Activated T-helper 2 cell treated with anti-CD3 and anti-CD28 coated beads, Interferon-gamma antibody, Interleukin-2, Interleukin-4, amounts not matched to agents 10 μg/mL and 5 μg/mL and 100 μg/mL, durations not matched to agents 14 hours and 24 hours and 36 hours (primary cell): ENCODE measurements around the gene PALM3. TPM values are rescaled to one million over a fixed set of nuclear protein-coding genes. Genes with fewer than 3 reads are reported as not detected.

Experiments
- DNase-seq: peaks from one replicate; pipeline ENCODE4 v3.0.0; 2021; ENCODE audit warnings: low spot score
- H3K27ac Mint-ChIP-seq: one replicate; pipeline ENCODE4 v1.8.0; 2021; ENCODE audit warnings: mixed read lengths
- H3K27me3 Mint-ChIP-seq: one replicate; pipeline ENCODE4 v1.8.0; 2021; ENCODE audit warnings: low read depth, mixed read lengths
- H3K36me3 Mint-ChIP-seq: one replicate; pipeline ENCODE4 v1.8.0; 2021; ENCODE audit warnings: low read depth, mixed read lengths
- H3K4me1 Mint-ChIP-seq: one replicate; pipeline ENCODE4 v1.8.0; 2021; ENCODE audit warnings: low read depth, mixed read lengths
- H3K4me3 Mint-ChIP-seq: one replicate; pipeline ENCODE4 v1.8.0; 2021; ENCODE audit warnings: low read depth, mild to moderate bottlenecking, moderate library complexity, mixed read lengths
- H3K9me3 Mint-ChIP-seq: one replicate; pipeline ENCODE4 v1.8.0; 2021; ENCODE audit warnings: mixed read lengths
- intact Hi-C: fragments of 100-400 bp; cut with micrococcal nuclease; formaldehyde crosslinking; loops from one replicate; pipeline ENCODE4 v1.15.1; 2023
- total RNA-seq: library from RNA; stranded (reverse); gene quantifications from 2 replicates; pipeline ENCODE4 v1.2.3, GENCODE V29; 2022

PALM3 gene
- total RNA-seq, 1 donor from 2014 or later: 0.34 TPM

- Mint-ChIP-seq H3K4me3 (no peak overlapping the region), H3K4me1 (peaks cover 3% of the 10 kb centered on the region), H3K27me3 (peaks cover 4% of the 10 kb centered on the region), H3K9me3 (no peaks in the 10 kb centered on the region), H3K36me3 (no peaks in the 10 kb centered on the region), H3K27ac (no peak overlapping the region)
- no peak for DNase-seq
- intact Hi-C loops: no loop called here
These were observed 49.4 kb downstream of the PALM3 start for GRCh38 chr19:14012378-14012915.

- Mint-ChIP-seq H3K9me3 (no peaks in the 10 kb centered on the region), H3K36me3 (no peaks in the 10 kb centered on the region), H3K27ac (peak overlapping the region; percentile 94), H3K27me3 (no peaks in the 10 kb centered on the region), H3K4me3 (peak overlapping the region; percentile 84), H3K4me1 (peaks cover 31% of the 10 kb centered on the region)
- DNase-seq: no peak
- intact Hi-C loops: loop anchor here (1.0 to 5.0 kb wide), 3 partner anchors 21 to 127 kb away; partner anchors contain the start of gene MISP3
These were observed 54.9 kb downstream of the PALM3 start for GRCh38 chr19:14006766-14007562.

DNA sequence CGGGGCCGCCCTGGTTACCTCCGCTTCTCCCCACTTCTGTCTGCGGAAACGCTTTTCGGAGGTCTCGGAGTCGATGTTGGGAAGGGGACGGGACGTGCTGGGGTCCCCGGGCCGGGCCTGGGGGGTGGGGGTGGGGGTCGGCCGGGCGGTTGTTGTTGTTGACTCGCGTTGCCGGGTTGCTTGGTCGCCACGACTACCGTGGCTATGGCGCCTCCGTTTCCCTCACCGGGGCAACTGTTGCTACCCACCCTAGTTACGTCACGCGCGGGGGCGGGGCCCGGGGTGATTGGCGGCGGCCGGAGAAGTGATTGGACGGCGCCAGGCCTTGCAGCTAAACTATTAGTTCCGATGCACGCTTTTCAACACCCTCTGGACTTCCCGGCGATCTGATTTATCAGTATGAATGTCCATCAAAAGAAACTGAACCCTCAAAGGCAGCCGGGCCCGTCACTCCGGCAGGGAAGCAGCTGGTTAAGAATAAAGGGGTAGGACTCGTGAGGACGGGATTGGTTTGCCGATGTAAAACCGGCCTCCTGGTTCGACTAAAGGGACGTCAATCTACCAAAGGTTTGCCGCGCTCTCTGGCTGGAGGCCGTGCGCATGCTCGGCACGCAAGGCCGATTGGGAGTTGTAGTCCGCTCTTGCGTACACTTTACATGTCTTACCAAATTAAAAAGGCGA, 55.7 kb downstream of the PALM3 start, which contains the start of gene RFX1:
TSS of gene RFX1 (minus strand) at position 236 of the 681 bp plus-strand sequence. CDS start 12,477 bp downstream, outside the sequence.
- peaks cover under 1% of the 10 kb centered on the region for H3K36me3 Mint-ChIP-seq
- intact Hi-C loops: loop anchor here (1.0 to 5.0 kb wide), 3 partner anchors 20 to 126 kb away; partner anchors contain the start of gene MISP3
- no peaks in the 10 kb centered on the region for H3K9me3 Mint-ChIP-seq
- DNase-seq: peak; percentile 99
- H3K4me3 Mint-ChIP-seq: peak within 1 kb of the TSS; percentile 84
- no peaks in the 10 kb centered on the region for H3K27me3 Mint-ChIP-seq
- peaks cover 34% of the 10 kb centered on the region for H3K4me1 Mint-ChIP-seq
- peak within 1 kb of the TSS; percentile 94 for H3K27ac Mint-ChIP-seq

- Mint-ChIP-seq H3K36me3 (peaks cover 4% of the 10 kb centered on the region), H3K4me3 (peak overlapping the region; percentile 80), H3K27ac (peak overlapping the region; percentile 90), H3K9me3 (no peaks in the 10 kb centered on the region), H3K4me1 (peaks cover 38% of the 10 kb centered on the region), H3K27me3 (no peaks in the 10 kb centered on the region)
- intact Hi-C loops: loop anchor here (1.0 to 5.0 kb wide), 4 partner anchors 19 to 125 kb away; partner anchors contain the start of genes DCAF15 and MISP3
- peak; percentile 84 for DNase-seq
These were observed 56.4 kb downstream of the PALM3 start for GRCh38 chr19:14005349-14006084.

DNA sequence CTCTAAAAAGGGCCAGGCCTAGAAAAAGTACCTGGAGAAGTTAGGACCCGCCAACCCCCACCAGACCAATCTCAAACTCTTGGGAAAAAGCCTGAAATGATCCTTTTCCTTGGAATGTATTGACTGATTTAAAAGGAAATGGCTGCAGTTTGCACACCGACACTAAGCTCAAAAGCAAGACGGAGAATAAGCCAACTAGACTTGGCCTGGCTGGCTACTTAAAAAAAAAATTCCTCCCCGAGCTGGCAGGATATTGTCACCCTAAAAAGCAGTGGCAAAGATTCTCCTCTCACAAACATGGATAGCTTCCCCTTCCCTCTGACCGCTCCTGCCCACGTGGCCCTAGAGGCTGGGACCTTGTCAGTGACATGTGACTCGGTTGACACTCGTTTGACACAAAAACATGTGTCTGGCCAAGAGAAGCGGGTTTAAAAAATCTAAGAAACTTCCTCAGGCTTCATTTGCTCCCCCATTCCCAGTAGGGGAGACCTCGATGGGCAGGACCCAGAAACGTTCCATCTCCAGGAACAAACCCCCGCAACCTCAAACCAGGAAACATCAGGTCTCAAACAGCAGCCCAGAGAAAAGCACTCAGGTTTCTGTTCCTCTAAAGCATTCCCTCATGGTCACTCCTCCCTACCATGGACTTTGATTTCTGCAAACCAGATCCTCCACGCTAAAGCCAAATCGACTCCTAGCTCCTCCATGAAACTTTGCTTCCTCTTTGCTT, 57.1 kb downstream of the PALM3 start:
- H3K27ac Mint-ChIP-seq: peak overlapping the region; percentile 90

More for the DNA sequence above, 57.1 kb downstream of the PALM3 start:
- H3K4me1 Mint-ChIP-seq: peaks cover 38% of the 10 kb centered on the region
- DNase-seq: no peak
- peaks cover 7% of the 10 kb centered on the region for H3K36me3 Mint-ChIP-seq
- intact Hi-C loops: loop anchor here (1.0 to 5.0 kb wide), 2 partner anchors 52 to 68 kb away; partner anchors contain the start of genes DCAF15 and MISP3
- H3K9me3 Mint-ChIP-seq: no peaks in the 10 kb centered on the region
- H3K4me3 Mint-ChIP-seq: peak overlapping the region; percentile 80
- H3K27me3 Mint-ChIP-seq: no peaks in the 10 kb centered on the region

Other genes starting within 250 kb of the PALM3 start
- gene NANOS3, start 184.9 kb downstream of the PALM3 start, total RNA-seq: 1.6 and 1.8 TPM in 2 replicates
- 14.9 and 15.3 TPM in 2 replicates for gene BRME1, start 156.0 kb downstream of the PALM3 start, total RNA-seq
- gene CC2D1A, start 155.9 kb downstream of the PALM3 start, total RNA-seq: 36.9 and 41.5 TPM in 2 replicates
- gene PODNL1, start 123.7 kb downstream of the PALM3 start, total RNA-seq: 0.41 TPM in 1 of 2 replicates, not detected in the other
- 60.6 and 64.0 TPM in 2 replicates for gene DCAF15, start 109.6 kb downstream of the PALM3 start, total RNA-seq
- gene RFX1, start 55.8 kb downstream of the PALM3 start, total RNA-seq: 15.7 and 17.0 TPM in 2 replicates
- not detected in 2 replicates for gene RLN3, start 33.9 kb downstream of the PALM3 start, total RNA-seq
- gene IL27RA, start 30.3 kb downstream of the PALM3 start, total RNA-seq: 76.6 and 79.1 TPM in 2 replicates
- gene MISP3, start 10.7 kb upstream of the PALM3 start, total RNA-seq: 5.3 and 5.5 TPM in 2 replicates
- gene C19orf67, start 23.7 kb upstream of the PALM3 start, total RNA-seq: 0.46 and 0.75 TPM in 2 replicates
- 131 and 136 TPM in 2 replicates for gene SAMD1, start 28.7 kb upstream of the PALM3 start, total RNA-seq
- gene PRKACA, start 55.7 kb upstream of the PALM3 start, total RNA-seq: 75.4 and 76.8 TPM in 2 replicates
- gene ASF1B, start 74.5 kb upstream of the PALM3 start, total RNA-seq: 83.4 and 88.9 TPM in 2 replicates
- 10.7 and 11.3 TPM in 2 replicates for gene ADGRL1, start 144.1 kb upstream of the PALM3 start, total RNA-seq